GM12875 (cell line): ENCODE results near the gene TENT5C.

Source experiments
- H3K4me3 ChIP-seq: one replicate; pipeline ENCODE4 v1.5.1; 2011; ENCODE audit warnings: low read depth, low read length, control low read depth
- CTCF ChIP-seq: IDR thresholded peaks from 2 replicates; pipeline ENCODE4 v1.5.1; 2011; ENCODE audit warnings: low read depth, mild to moderate bottlenecking, control low read depth, inconsistent platforms, low read length, moderate library complexity, borderline replicate concordance; ENCODE audit not compliant: insufficient read depth

TENT5C gene

GRCh38 chr1:117618450-117619122 is 12.7 kb downstream of the TENT5C start:
- TF ChIP-seq CTCF: no peak
- no peak overlapping the region for H3K4me3 ChIP-seq

GRCh38 chr1:117620440-117620839 is 14.6 kb downstream of the TENT5C start:
- no peak overlapping the region for H3K4me3 ChIP-seq
- no peak for TF ChIP-seq CTCF

DNA sequence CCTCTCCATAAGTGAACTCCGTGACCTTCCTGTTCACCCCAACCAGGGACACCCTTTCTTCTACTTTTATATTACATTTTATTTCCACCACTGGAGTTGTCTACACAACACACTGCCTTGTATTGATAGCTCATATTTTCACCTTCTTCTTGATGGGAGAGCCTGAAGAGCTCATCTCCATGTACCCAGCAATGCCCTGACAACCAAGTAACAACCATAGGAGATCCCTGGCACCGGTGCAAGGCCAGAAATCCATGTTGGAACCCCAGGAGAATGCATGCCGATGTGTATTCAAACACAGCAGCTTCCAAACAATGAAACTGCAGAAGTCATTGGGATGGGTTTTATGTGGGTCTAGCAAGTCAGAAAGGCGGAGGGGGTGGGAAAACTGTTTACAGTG is 15.5 kb downstream of the TENT5C start:
- TF ChIP-seq CTCF: no peak
- H3K4me3 ChIP-seq: no peak overlapping the region

GRCh38 chr1:117622726-117623125 is 16.9 kb downstream of the TENT5C start:
- H3K4me3 ChIP-seq: no peak overlapping the region
- no peak for TF ChIP-seq CTCF

- no peak for TF ChIP-seq CTCF
- no peak overlapping the region for H3K4me3 ChIP-seq
Observed at GRCh38 chr1:117623141-117623540, 17.3 kb downstream of the TENT5C start.

- no peak overlapping the region for H3K4me3 ChIP-seq
- TF ChIP-seq CTCF: no peak
Observed at GRCh38 chr1:117623698-117624097, 17.9 kb downstream of the TENT5C start.

GRCh38 chr1:117627546-117628130 is 21.8 kb downstream of the TENT5C start:
- no peak overlapping the region for H3K4me3 ChIP-seq
- no peak for TF ChIP-seq CTCF
